Natural killer cell (primary cell): Measurements from ENCODE around the gene LYRM7. TPM values are rescaled to one million over a fixed set of nuclear protein-coding genes. Genes with fewer than 3 reads are reported as not detected.

ENCODE experiments used
- ATAC-seq, 3 donors: fragments of 150-1000 bp in 2 of 3; fragments of 200-7000 bp in 1 of 3; cut with Tn5 transposase; 1 replicate in 1 of 3; 2 replicates in 2 of 3; pipeline ENCODE4 v1.10.0; 2021; ENCODE audit warnings: mild to moderate bottlenecking in 2 of 3, moderate library complexity in 2 of 3
- DNase-seq, 2 donors: peaks; one replicate each; pipeline versions ENCODE4 v3.0.0 to v3.0.0-alpha.2; 2013 to 2021; ENCODE audit warnings: mixed read lengths in 1 of 2
- H3K27ac ChIP-seq: one replicate; pipeline ENCODE4 v1.5.1; 2013; ENCODE audit warnings: mild to moderate bottlenecking, low read length
- H3K27me3 ChIP-seq: one replicate; pipeline ENCODE4 v1.6.1; 2013; ENCODE audit warnings: low read length; ENCODE audit not compliant: control insufficient read depth, insufficient read depth
- H3K36me3 ChIP-seq: one replicate; pipeline ENCODE4 v1.6.1; 2013; ENCODE audit warnings: low read length; ENCODE audit not compliant: control insufficient read depth, insufficient read depth
- H3K4me1 ChIP-seq: one replicate; pipeline ENCODE4 v1.6.1; 2013; ENCODE audit warnings: low read length; ENCODE audit not compliant: control insufficient read depth, insufficient read depth
- H3K4me3 ChIP-seq: one replicate; pipeline ENCODE4 v1.5.1; 2013; ENCODE audit warnings: low read length
- H3K9me3 ChIP-seq: one replicate; pipeline ENCODE4 v1.6.1; 2013; ENCODE audit warnings: low read length; ENCODE audit not compliant: control insufficient read depth, insufficient read depth
- H3K27ac Mint-ChIP-seq, 2 donors: one replicate each; pipeline ENCODE4 v1.8.0; 2022; ENCODE audit warnings: mild to moderate bottlenecking in 2 of 2, mixed read lengths in 2 of 2, moderate library complexity in 1 of 2
- H3K27me3 Mint-ChIP-seq, 2 donors: one replicate each; pipeline ENCODE4 v1.8.0; 2022; ENCODE audit warnings: low read depth in 2 of 2, mixed read lengths in 2 of 2
- H3K36me3 Mint-ChIP-seq: one replicate; pipeline ENCODE4 v1.8.0; 2022; ENCODE audit warnings: mixed read lengths
- H3K4me1 Mint-ChIP-seq, 2 donors: one replicate each; pipeline ENCODE4 v1.8.0; 2022; ENCODE audit warnings: mixed read lengths in 2 of 2
- H3K4me3 Mint-ChIP-seq: one replicate; pipeline ENCODE4 v1.8.0; 2022; ENCODE audit warnings: mild to moderate bottlenecking, moderate library complexity, mixed read lengths
- H3K9me3 Mint-ChIP-seq, 2 donors: one replicate each; pipeline ENCODE4 v1.8.0; 2022; ENCODE audit warnings: mixed read lengths in 2 of 2
- WGBS: methylation state at CpG from one replicate; pipeline ENCODE4 v1.1.7; 2013; ENCODE audit warnings: missing lambda C conversion rate; ENCODE audit not compliant: insufficient coverage; 5-methylcytosine and 5-hydroxymethylcytosine counted together
- intact Hi-C: fragments of 100-400 bp; cut with micrococcal nuclease; formaldehyde crosslinking; loops from one replicate; pipeline ENCODE4 v1.14.2; 2022
- total RNA-seq, 4 donors: library from RNA; stranded (reverse); fragments of 120-200 nt in 1 of 4; gene quantifications; one replicate each; pipeline versions ENCODE4 v1.2.3 to v1.2.4, GENCODE V29; 2013 to 2022
- TF ChIP-seq, protein P1 (sequence below): fragments of 200-600 bp; IDR thresholded peaks from one replicate; pipeline ENCODE4 v1.8.0; 2022; ENCODE audit warnings: antibody characterized with exemption

The LYRM7 gene
- total RNA-seq, 3 donors from 2014 or later (not counting 1 experiment from before 2014, with no cell fraction given) = 7.4 to 9.7 (median 7.6) TPM

- Histone ChIP-seq H3K27me3 (no peaks in the 10 kb centered on the region), H3K9me3 (no peaks in the 10 kb centered on the region), H3K27ac (no peak overlapping the region), H3K4me1 (no peaks in the 10 kb centered on the region), H3K36me3 (no peaks in the 10 kb centered on the region), H3K4me3 (no peak overlapping the region)
- ATAC-seq = no peak
- intact Hi-C loops = no loop called here
- Mint-ChIP-seq H3K4me1 (no peaks in the 10 kb centered on the region), H3K9me3 (no peaks in the 10 kb centered on the region), H3K27me3 (no peaks in the 10 kb centered on the region), H3K4me3 (no peak overlapping the region), H3K27ac (no peak overlapping the region), H3K36me3 (no peaks in the 10 kb centered on the region)
- TF ChIP-seq, protein P1, sequence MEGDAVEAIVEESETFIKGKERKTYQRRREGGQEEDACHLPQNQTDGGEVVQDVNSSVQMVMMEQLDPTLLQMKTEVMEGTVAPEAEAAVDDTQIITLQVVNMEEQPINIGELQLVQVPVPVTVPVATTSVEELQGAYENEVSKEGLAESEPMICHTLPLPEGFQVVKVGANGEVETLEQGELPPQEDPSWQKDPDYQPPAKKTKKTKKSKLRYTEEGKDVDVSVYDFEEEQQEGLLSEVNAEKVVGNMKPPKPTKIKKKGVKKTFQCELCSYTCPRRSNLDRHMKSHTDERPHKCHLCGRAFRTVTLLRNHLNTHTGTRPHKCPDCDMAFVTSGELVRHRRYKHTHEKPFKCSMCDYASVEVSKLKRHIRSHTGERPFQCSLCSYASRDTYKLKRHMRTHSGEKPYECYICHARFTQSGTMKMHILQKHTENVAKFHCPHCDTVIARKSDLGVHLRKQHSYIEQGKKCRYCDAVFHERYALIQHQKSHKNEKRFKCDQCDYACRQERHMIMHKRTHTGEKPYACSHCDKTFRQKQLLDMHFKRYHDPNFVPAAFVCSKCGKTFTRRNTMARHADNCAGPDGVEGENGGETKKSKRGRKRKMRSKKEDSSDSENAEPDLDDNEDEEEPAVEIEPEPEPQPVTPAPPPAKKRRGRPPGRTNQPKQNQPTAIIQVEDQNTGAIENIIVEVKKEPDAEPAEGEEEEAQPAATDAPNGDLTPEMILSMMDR = no peak
- 94% methylated on average over 6 of the region's 7 CpGs for WGBS
- no peak for DNase-seq
These were observed 20.3 kb upstream of the LYRM7 start for GRCh38 chr5:131150408-131150807.

GRCh38 chr5:131151216-131151615 is 19.5 kb upstream of the LYRM7 start:
- H3K9me3 ChIP-seq = no peaks in the 10 kb centered on the region
- Mint-ChIP-seq H3K27ac (no peak overlapping the region), H3K9me3 (no peaks in the 10 kb centered on the region), H3K27me3 (no peaks in the 10 kb centered on the region), H3K36me3 (no peaks in the 10 kb centered on the region), H3K4me1 (no peaks in the 10 kb centered on the region), H3K4me3 (no peak overlapping the region)
- ATAC-seq = no peak
- TF ChIP-seq, protein P1 = no peak
- no peak overlapping the region for H3K4me3 ChIP-seq
- no peaks in the 10 kb centered on the region for H3K27me3 ChIP-seq
- 84% methylated on average over 3 of the region's 4 CpGs for WGBS
- intact Hi-C loops = no loop called here
- H3K36me3 ChIP-seq = no peaks in the 10 kb centered on the region
- H3K27ac ChIP-seq = no peak overlapping the region
- H3K4me1 ChIP-seq = no peaks in the 10 kb centered on the region
- DNase-seq = no peak

- Mint-ChIP-seq H3K27ac (peak overlapping the region in 1 of 2 donors; percentile 42), H3K4me1 (peaks cover 7 to 15% of the 10 kb centered on the region in 2 donors), H3K4me3 (no peak overlapping the region), H3K9me3 (no peaks in the 10 kb centered on the region), H3K36me3 (no peaks in the 10 kb centered on the region), H3K27me3 (no peaks in the 10 kb centered on the region)
- no peak overlapping the region for H3K4me3 ChIP-seq
- H3K27ac ChIP-seq = no peak overlapping the region
- no peaks in the 10 kb centered on the region for H3K4me1 ChIP-seq
- DNase-seq = no peak
- H3K36me3 ChIP-seq = peaks cover 26% of the 10 kb centered on the region
- ATAC-seq = no peak
- intact Hi-C loops = no loop called here
- WGBS = 100% methylated on average over 2 of the region's 2 CpGs
- TF ChIP-seq, protein P1 = no peak
- H3K9me3 ChIP-seq = no peaks in the 10 kb centered on the region
- no peaks in the 10 kb centered on the region for H3K27me3 ChIP-seq
These were observed 14.4 kb upstream of the LYRM7 start for GRCh38 chr5:131156385-131156784.

DNA sequence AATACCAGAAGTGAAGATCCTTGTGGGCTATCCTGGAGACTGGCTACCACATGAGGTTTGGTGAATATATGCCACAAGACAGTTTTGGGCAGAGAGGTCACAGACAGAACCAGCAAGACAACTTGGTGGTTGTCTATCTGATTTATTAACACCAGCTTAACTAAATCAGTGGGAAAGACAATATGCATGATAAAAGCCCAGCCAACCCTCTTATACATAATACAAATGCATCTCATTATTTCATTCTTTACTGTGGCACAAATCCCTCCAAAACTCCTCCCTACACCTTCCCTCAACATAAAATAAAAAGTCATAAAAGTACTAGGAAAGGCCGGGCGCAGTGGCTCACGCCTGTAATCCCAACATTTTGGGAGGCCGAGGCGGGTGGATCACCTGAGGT is 13.8 kb upstream of the LYRM7 start:
- Mint-ChIP-seq H3K4me3 (no peak overlapping the region), H3K27me3 (no peaks in the 10 kb centered on the region), H3K27ac (peak overlapping the region in 1 of 2 donors; percentile 42), H3K9me3 (no peaks in the 10 kb centered on the region), H3K4me1 (peaks cover 7 to 15% of the 10 kb centered on the region in 2 donors), H3K36me3 (no peaks in the 10 kb centered on the region)
- Histone ChIP-seq H3K4me3 (no peak overlapping the region), H3K4me1 (no peaks in the 10 kb centered on the region), H3K9me3 (no peaks in the 10 kb centered on the region), H3K36me3 (peaks cover 30% of the 10 kb centered on the region), H3K27me3 (no peaks in the 10 kb centered on the region), H3K27ac (no peak overlapping the region)
- TF ChIP-seq, protein P1 = no peak
- WGBS = 97% methylated on average over 5 of the region's 5 CpGs
- intact Hi-C loops = no loop called here
- ATAC-seq = no peak
- no peak for DNase-seq
